IgD-negative memory B cell (primary cell): ENCODE results near the gene SRC. TPM values are rescaled to one million over a fixed set of nuclear protein-coding genes. Genes with fewer than 3 reads are reported as not detected.

Experiments used
- H3K27ac Mint-ChIP-seq, 3 donors: one replicate each; pipeline ENCODE4 v1.8.0; 2020 to 2022; ENCODE audit warnings: mild to moderate bottlenecking in 3 of 3, mixed read lengths in 3 of 3, moderate library complexity in 1 of 3
- H3K27me3 Mint-ChIP-seq: one replicate; pipeline ENCODE4 v1.8.0; 2021; ENCODE audit warnings: mixed read lengths
- H3K36me3 Mint-ChIP-seq: one replicate; pipeline ENCODE4 v1.8.0; 2020; ENCODE audit warnings: mild to moderate bottlenecking, mixed read lengths
- H3K4me1 Mint-ChIP-seq, 3 donors: one replicate each; pipeline ENCODE4 v1.8.0; 2020 to 2022; ENCODE audit warnings: mixed read lengths in 3 of 3, mild to moderate bottlenecking in 1 of 3
- H3K4me3 Mint-ChIP-seq, 4 donors: one replicate each; pipeline ENCODE4 v1.8.0; 2020 to 2022; ENCODE audit warnings: mild to moderate bottlenecking in 4 of 4, mixed read lengths in 4 of 4, moderate library complexity in 3 of 4
- H3K9me3 Mint-ChIP-seq, 3 donors: one replicate each; pipeline ENCODE4 v1.8.0; 2020 to 2021; ENCODE audit warnings: mixed read lengths in 3 of 3, mild to moderate bottlenecking in 1 of 3
- polyA plus RNA-seq: library from polyadenylated mRNA; unstranded; fragments of 300-500 nt; fragmentation: Illumina TruSeq; gene quantifications from one replicate; pipeline ENCODE4 v1.2.3, GENCODE V29; 2021

The SRC gene
- polyA plus RNA-seq, 1 donor from 2014 or later: 2.3 TPM

DNA sequence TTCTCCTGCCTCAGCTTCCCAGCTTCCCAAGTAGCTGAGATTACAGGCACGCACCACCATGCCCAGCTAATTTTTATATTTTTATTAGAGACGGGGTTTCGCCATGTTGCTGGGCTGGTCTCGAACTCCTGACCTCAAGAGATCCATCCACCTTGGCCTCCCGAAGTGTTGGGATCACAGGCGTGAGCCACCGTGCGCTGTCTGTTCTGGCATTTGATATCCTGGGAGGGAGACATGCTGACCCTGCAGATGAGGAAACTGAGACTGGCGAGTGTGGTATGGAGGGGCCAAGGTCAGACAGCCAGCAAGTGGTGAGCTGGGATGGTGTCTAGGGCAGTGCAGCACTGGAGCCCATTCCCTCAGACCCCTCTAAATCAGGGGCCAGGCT is 44.6 kb downstream of the SRC start:
- no peaks in the 10 kb centered on the region for H3K9me3 Mint-ChIP-seq
- no peak overlapping the region for H3K27ac Mint-ChIP-seq
- no peaks in the 10 kb centered on the region for H3K27me3 Mint-ChIP-seq
- H3K36me3 Mint-ChIP-seq: no peaks in the 10 kb centered on the region
- H3K4me3 Mint-ChIP-seq: no peak overlapping the region
- H3K4me1 Mint-ChIP-seq: peaks cover 0 to 1% (median 0%) of the 10 kb centered on the region in 3 donors

DNA sequence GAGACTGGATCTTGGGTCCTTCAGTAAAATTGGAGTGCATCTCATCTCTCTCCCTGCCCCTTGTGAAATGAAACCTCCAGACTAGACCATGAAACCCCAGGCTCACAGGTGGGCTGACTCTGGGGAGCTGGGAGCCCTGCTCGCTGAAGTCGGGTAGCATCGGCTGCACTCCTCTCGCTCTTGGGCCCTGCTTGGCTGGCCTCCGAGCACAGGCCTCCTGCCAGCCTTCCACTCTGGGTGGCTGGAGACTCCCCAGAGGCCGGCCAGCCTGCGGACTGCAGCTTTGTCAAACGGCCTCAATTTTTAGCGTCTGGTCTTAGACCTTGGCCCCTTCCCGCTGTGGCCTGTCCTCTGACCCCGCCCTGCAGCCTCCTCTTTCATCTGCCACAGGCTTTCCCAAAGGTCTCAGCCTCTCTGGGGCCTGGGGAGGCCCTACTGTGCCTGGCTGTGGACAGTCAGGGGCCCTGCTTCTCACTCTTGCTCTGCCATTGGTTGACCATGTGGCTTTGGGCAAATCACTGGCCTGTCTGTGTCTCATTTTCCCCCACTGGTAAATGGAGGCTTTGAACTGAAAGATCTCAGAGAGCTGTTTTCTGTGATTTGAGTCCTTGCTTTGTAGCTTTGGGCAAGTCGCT is 45.1 kb downstream of the SRC start:
- Mint-ChIP-seq H3K9me3 (no peaks in the 10 kb centered on the region), H3K4me3 (no peak overlapping the region), H3K36me3 (no peaks in the 10 kb centered on the region), H3K27ac (no peak overlapping the region), H3K27me3 (no peaks in the 10 kb centered on the region), H3K4me1 (peaks cover 0 to 1% (median 0%) of the 10 kb centered on the region in 3 donors)

DNA sequence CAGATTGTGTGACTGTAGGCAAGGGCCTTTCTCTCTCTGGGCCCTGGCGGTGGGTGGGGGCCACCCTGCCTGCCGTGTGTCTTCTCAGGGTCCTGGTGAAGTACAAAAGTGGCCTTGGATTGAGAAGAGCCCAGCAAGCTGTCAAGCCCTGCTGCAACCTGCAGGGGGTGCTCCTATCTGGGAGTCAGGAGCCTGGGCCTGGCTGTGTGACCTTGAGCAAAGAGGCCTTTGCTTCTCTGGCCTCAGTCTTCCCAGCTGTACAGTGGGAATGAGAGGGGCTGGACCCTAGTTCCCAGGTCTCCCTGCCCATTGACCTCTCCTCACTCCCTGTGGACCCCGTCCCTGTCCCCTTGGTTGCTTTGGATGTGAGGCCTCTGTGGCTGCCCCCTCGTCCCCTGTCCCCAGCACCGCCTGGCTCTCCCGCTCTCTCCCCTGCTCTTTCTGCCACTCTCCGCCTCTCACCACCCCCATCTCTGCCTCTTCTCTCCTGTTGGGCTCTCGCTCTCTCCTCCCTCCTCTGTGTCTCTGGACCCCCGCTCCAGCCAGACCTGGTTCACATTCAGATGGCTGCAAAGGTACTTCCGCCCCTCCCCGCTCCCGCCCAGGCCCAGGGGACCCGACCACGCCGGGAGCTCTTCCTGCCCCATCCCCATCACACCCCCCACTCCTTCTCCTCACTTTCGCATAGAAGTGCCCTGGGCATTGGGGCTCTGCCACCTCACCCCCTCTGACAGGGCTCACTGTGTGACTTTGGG is 46.7 kb downstream of the SRC start:
- Mint-ChIP-seq H3K4me3 (no peak overlapping the region), H3K36me3 (no peaks in the 10 kb centered on the region), H3K4me1 (peaks cover 0 to 5% (median 0%) of the 10 kb centered on the region in 3 donors), H3K27ac (peak overlapping the region in 1 of 3 donors; percentile 66), H3K27me3 (no peaks in the 10 kb centered on the region), H3K9me3 (no peaks in the 10 kb centered on the region)

DNA sequence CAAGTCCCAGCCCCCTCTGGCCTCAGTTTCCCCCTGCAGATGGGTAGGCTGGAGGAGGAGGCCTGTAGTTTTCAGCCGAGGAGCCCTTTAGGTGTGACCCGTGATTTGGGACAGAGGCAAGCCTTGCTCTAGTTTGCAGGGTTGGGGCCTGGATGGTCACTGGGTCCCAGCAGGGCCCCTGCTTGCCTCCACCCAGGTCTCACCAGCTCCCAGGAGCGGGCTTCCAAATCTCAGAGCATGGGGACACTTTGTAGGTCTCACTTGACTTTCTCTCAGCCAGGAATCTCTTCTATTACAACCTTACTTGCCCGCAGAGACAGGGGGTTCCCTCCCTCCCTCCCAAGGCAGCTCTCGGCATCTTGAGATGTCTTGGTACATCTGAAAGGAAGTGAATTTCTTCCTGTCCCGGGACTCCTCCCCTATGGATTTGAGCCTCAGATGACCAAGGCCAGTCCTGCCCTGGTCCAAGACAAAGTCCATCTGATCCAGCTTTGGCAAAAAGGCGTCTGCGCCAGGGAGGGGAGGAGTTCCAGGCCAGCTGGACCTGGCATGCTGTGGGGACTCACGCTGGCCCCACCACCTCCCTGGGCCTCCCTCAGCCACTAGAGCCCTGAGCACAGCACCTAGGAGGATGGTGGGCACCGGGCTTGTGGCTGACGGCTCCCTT is 47.4 kb downstream of the SRC start:
- H3K9me3 Mint-ChIP-seq: no peaks in the 10 kb centered on the region
- H3K36me3 Mint-ChIP-seq: no peaks in the 10 kb centered on the region
- H3K4me3 Mint-ChIP-seq: no peak overlapping the region
- peaks cover 0 to 5% (median 0%) of the 10 kb centered on the region in 3 donors for H3K4me1 Mint-ChIP-seq
- no peak overlapping the region for H3K27ac Mint-ChIP-seq
- H3K27me3 Mint-ChIP-seq: no peaks in the 10 kb centered on the region

GRCh38 chr20:37393863-37394542 is 48.1 kb downstream of the SRC start:
- no peak overlapping the region for H3K27ac Mint-ChIP-seq

GRCh38 chr20:37394543-37395409 is 48.8 kb downstream of the SRC start:
- no peaks in the 10 kb centered on the region for H3K27me3 Mint-ChIP-seq
- no peak overlapping the region for H3K4me3 Mint-ChIP-seq
- H3K27ac Mint-ChIP-seq: no peak overlapping the region
- no peaks in the 10 kb centered on the region for H3K36me3 Mint-ChIP-seq
- no peaks in the 10 kb centered on the region for H3K9me3 Mint-ChIP-seq
- peaks cover 0 to 5% (median 0%) of the 10 kb centered on the region in 3 donors for H3K4me1 Mint-ChIP-seq

More at GRCh38 chr20:37393863-37394542, 48.1 kb downstream of the SRC start:
- H3K9me3 Mint-ChIP-seq: no peaks in the 10 kb centered on the region
- no peaks in the 10 kb centered on the region for H3K27me3 Mint-ChIP-seq
- no peaks in the 10 kb centered on the region for H3K36me3 Mint-ChIP-seq
- H3K4me3 Mint-ChIP-seq: no peak overlapping the region
- peaks cover 0 to 5% (median 0%) of the 10 kb centered on the region in 3 donors for H3K4me1 Mint-ChIP-seq

DNA sequence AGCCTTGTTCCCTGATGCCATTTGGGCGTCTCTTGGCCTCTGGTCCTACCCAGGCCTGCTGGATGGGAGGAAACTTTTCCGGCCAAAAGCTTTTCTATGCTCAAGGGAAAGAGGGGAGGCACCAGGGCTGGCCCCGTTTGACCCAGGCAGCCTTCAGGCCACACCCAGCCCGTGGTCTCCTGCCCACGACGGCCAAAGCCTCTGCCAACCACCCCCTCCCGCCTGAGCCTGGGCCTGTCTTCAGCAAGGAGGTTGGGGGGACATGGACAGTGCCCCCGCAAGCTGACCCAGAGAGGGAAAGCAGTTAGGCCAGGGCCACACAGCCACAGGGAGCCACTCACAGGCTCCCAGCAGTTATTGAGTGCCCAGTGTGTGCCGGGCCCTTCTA is 49.5 kb downstream of the SRC start:
- no peak overlapping the region for H3K4me3 Mint-ChIP-seq
- H3K27ac Mint-ChIP-seq: no peak overlapping the region
- peaks cover 0 to 5% (median 0%) of the 10 kb centered on the region in 3 donors for H3K4me1 Mint-ChIP-seq
- H3K9me3 Mint-ChIP-seq: no peaks in the 10 kb centered on the region
- H3K27me3 Mint-ChIP-seq: no peaks in the 10 kb centered on the region
- no peaks in the 10 kb centered on the region for H3K36me3 Mint-ChIP-seq

- Mint-ChIP-seq H3K27ac (no peak overlapping the region), H3K4me1 (peaks cover 0 to 5% (median 0%) of the 10 kb centered on the region in 3 donors), H3K9me3 (no peaks in the 10 kb centered on the region), H3K36me3 (no peaks in the 10 kb centered on the region), H3K27me3 (no peaks in the 10 kb centered on the region), H3K4me3 (no peak overlapping the region)
These were observed 50.0 kb downstream of the SRC start for GRCh38 chr20:37395921-37396415.

GRCh38 chr20:37396416-37397075 is 50.6 kb downstream of the SRC start:
- H3K36me3 Mint-ChIP-seq: no peaks in the 10 kb centered on the region
- no peaks in the 10 kb centered on the region for H3K9me3 Mint-ChIP-seq
- peaks cover 0 to 5% (median 0%) of the 10 kb centered on the region in 3 donors for H3K4me1 Mint-ChIP-seq
- no peak overlapping the region for H3K27ac Mint-ChIP-seq
- H3K27me3 Mint-ChIP-seq: no peaks in the 10 kb centered on the region
- no peak overlapping the region for H3K4me3 Mint-ChIP-seq

GRCh38 chr20:37397076-37397953 is 51.4 kb downstream of the SRC start:
- Mint-ChIP-seq H3K4me3 (no peak overlapping the region), H3K9me3 (no peaks in the 10 kb centered on the region), H3K36me3 (no peaks in the 10 kb centered on the region), H3K27me3 (no peaks in the 10 kb centered on the region), H3K4me1 (peaks cover 0 to 5% (median 0%) of the 10 kb centered on the region in 3 donors), H3K27ac (no peak overlapping the region)

DNA sequence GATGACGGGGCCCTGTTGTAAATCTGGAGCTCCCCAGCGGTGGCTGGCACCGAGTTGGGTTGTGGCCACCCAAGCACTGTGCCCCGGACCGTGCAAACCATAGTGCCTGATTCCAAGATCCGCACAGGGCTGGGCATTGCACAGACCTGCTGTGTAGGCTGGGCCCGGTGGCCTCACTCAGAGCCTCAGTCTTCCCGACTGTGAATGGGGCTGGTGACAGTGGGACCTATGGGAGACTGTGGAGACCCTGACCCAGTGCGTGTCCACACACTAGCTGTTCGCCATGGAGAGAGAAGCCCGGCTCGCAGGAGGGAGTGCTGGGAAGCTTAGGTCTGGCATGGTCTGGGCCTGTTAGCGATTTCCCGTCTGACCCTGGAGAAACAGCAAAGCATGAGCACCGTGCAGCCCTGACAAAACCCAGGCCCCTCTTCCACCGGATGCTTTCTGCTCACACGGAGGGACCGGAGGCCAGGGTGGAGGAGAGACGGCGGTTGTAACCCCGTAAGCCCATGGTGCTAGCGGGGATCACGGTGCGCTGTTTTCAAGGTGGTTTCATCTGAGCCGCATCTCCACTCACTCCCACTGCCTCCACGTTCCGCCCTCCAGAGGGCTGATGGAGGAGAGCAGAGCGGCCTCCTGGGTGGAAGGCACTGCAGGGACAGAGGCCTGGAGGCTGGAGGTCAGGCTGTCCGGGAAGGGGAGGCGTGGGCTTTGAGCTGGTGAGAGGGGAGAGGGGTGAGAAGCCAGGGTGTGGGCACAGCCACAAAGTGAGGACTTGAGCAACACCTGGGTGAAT is 52.2 kb downstream of the SRC start:
- Mint-ChIP-seq H3K36me3 (peaks cover 4% of the 10 kb centered on the region), H3K4me1 (peaks cover 0 to 5% (median 0%) of the 10 kb centered on the region in 3 donors)

More for the DNA sequence above, 52.2 kb downstream of the SRC start:
- no peak overlapping the region for H3K27ac Mint-ChIP-seq
- no peaks in the 10 kb centered on the region for H3K9me3 Mint-ChIP-seq
- no peaks in the 10 kb centered on the region for H3K27me3 Mint-ChIP-seq
- H3K4me3 Mint-ChIP-seq: peak overlapping the region in 1 of 4 donors; percentile 33
